ENCODE measurements around the gene USP53. TPM values are rescaled to one million over a fixed set of nuclear protein-coding genes. Genes with fewer than 3 reads are reported as not detected.
A peak's percentile ranks its signal among the peaks of the same experiment; 100 is the strongest.
"Not testable (repeated sequence)": the region's sequence is repeated elsewhere in the genome, so short reads cannot be mapped to it uniquely, and the experiment has no call there.

USP53 gene
- total and polyA plus RNA-seq, 12 donors, result 12.5 to 64.6 (median 41.8) TPM

- Histone ChIP-seq H3K27me3 (no peaks in the 10 kb centered on the region), H3K27ac (peak overlapping the region in 3 of 10 donors; percentile 29 to 77 (median 31)), H3K4me3 (no peak overlapping the region), H3K36me3 (no peaks in the 10 kb centered on the region), H3K9me3 (no peaks in the 10 kb centered on the region), H3K4me1 (peaks cover 0 to 21% (median 0%) of the 10 kb centered on the region in 9 donors)
- ATAC-seq (peak in 7 of 8 donors; percentile 71 to 88 (median 78)), DNase-seq (no peak)
- intact Hi-C loops (cut with DNase I), result no loop called here
- TF ChIP-seq CTCF (IDR thresholded peaks at IDR 0.05), result no peak
- 52 to 70% methylated on average over 1 of the region's 1 CpG for WGBS, 2 donors
Measured at GRCh38 chr4:119337010-119337409, 124.5 kb downstream of the USP53 start.

- DNase-seq, ATAC-seq: not testable (repeated sequence)
Measured at GRCh38 chr4:119339895-119340294, 127.4 kb downstream of the USP53 start.

GRCh38 chr4:119343293-119343692 lies 130.8 kb downstream of the USP53 start:
- H3K4me1 ChIP-seq; intact Hi-C loops (cut with DNase I); H3K36me3 ChIP-seq; H3K9me3 ChIP-seq; H3K27ac ChIP-seq; H3K4me3 ChIP-seq; ATAC-seq; H3K27me3 ChIP-seq; DNase-seq: not testable (repeated sequence)
- WGBS, 2 donors, result no CpG with 5 or more reads among the region's 2 CpGs

More at GRCh38 chr4:119339895-119340294, 127.4 kb downstream of the USP53 start:
- intact Hi-C loops (cut with DNase I); H3K36me3 ChIP-seq; H3K9me3 ChIP-seq; H3K27me3 ChIP-seq; H3K4me3 ChIP-seq; H3K27ac ChIP-seq: not testable (repeated sequence)
- H3K4me1 ChIP-seq, result peaks cover 0 to 21% (median 0%) of the 10 kb centered on the region in 9 donors

Other genes starting within 250 kb of the USP53 start
- gene MYOZ2, start 76.9 kb upstream of the USP53 start, total RNA-seq, result 1,000 to 10,000 TPM in 1 of 10 donors, 100 to 1,000 TPM in 9; 655 to 1,008 (median 906) TPM
- gene MYOZ2, start 76.9 kb upstream of the USP53 start, polyA plus RNA-seq, result 100 to 1,000 TPM; 231 to 772 TPM
- gene FABP2, start 109.4 kb downstream of the USP53 start, total RNA-seq, result 1 to 10 TPM in 1 of 10 donors, under 1 TPM in 2, not detected in 7; 0.09 to 2.2 (median 0.15) TPM
- gene FABP2, start 109.4 kb downstream of the USP53 start, polyA plus RNA-seq, result 1 to 10 TPM in 1 of 2 donors, under 1 TPM in 1; 0.01 to 1.3 TPM